AG09309 (cell line): ENCODE results near the gene KRT9.

Experiments used
- DNase-seq: peaks from one replicate; pipeline ENCODE4 v3.0.0-alpha.2; 2010; ENCODE audit warnings: low read depth
- H3K4me3 ChIP-seq: 2 replicates; pipeline ENCODE4 v1.5.1; 2011; ENCODE audit warnings: mild to moderate bottlenecking, low read depth, low read length, moderate library complexity; ENCODE audit not compliant: control insufficient read depth
- TF ChIP-seq, protein P1 (sequence below): IDR thresholded peaks from 2 replicates; pipeline ENCODE4 v1.5.1; 2011; ENCODE audit warnings: mild to moderate bottlenecking, low read depth, low read length, inconsistent platforms; ENCODE audit not compliant: insufficient read depth, control insufficient read depth; ENCODE audit errors: missing control alignments

KRT9 gene

GRCh38 chr17:41594363-41594915 lies 22.6 kb upstream of the KRT9 start:
- no peak overlapping the region for H3K4me3 ChIP-seq
- TF ChIP-seq, protein P1, sequence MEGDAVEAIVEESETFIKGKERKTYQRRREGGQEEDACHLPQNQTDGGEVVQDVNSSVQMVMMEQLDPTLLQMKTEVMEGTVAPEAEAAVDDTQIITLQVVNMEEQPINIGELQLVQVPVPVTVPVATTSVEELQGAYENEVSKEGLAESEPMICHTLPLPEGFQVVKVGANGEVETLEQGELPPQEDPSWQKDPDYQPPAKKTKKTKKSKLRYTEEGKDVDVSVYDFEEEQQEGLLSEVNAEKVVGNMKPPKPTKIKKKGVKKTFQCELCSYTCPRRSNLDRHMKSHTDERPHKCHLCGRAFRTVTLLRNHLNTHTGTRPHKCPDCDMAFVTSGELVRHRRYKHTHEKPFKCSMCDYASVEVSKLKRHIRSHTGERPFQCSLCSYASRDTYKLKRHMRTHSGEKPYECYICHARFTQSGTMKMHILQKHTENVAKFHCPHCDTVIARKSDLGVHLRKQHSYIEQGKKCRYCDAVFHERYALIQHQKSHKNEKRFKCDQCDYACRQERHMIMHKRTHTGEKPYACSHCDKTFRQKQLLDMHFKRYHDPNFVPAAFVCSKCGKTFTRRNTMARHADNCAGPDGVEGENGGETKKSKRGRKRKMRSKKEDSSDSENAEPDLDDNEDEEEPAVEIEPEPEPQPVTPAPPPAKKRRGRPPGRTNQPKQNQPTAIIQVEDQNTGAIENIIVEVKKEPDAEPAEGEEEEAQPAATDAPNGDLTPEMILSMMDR: no peak
- no peak for DNase-seq

DNA sequence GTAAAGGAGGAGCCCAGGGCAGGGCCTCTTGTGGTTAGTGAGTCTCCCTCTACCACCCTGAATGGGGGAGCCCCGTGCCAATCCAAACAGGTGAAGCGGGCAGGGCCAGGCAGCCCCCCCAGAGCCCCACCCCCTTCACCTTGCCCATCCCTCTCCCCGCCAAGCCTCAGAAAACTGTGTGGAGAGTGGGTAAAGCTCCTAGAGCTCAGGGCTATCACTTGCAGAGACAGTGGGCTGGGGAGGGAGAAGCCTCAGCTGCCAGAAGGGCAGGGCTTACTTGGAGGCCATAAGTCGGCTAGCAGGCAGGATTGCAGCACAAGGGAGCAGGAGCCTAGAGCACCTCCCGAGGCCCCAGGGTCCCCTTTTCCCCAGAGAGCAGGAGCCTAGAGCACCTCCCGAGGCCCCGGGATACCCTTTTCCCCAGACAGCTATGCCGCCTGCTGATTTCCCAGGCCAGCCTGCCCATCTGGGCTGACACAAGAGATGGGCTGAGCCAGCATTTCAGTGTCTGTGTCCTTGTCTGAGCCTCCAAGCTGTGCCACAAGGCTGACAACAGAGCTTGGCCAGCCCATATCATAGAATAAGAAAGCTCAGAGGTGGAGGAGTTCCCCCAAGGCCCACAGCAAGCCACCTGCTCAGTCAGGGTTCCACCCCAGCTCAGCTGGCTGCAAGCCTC lies 21.6 kb upstream of the KRT9 start:
- no peak overlapping the region for H3K4me3 ChIP-seq
- DNase-seq: no peak
- TF ChIP-seq, protein P1: no peak

GRCh38 chr17:41592601-41593305 lies 20.9 kb upstream of the KRT9 start:
- H3K4me3 ChIP-seq: no peak overlapping the region
- TF ChIP-seq, protein P1: no peak
- DNase-seq: no peak

- DNase-seq: no peak
- no peak overlapping the region for H3K4me3 ChIP-seq
- TF ChIP-seq, protein P1: no peak
Observed at GRCh38 chr17:41589301-41589700, 17.4 kb upstream of the KRT9 start.

DNA sequence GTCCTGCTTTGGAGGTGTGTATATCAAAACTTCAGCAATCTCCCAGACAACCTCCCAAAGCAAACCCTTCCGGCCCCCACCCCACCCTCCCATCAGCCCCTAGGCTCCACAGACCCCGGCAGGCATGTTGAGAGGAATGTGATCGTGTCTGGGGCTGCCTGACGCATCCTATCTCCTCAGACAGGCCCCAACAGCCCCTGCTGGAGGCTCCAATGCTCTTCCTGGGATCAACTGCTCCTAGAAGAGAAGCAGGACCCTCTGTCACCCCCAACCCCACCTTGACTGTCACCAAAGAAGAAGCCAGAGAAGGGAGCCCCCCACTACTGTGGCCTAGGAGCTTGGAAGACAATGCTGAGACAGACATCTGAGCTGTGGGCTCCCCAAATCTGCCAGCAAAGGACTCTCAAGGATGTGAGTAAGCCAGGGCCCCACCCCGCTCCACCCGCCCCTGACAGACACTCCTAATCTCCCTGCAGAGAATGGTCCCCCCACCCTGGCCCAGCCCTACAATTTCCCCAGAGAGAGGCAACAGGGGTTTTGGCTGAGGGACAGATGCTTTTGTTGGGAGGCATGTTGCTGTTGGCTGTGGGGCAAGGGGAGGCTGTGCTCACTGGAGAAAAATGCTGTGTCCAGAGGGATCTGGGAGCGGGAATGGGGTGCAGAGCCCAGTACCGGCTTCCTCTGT lies 16.4 kb upstream of the KRT9 start:
- no peak for DNase-seq
- TF ChIP-seq, protein P1: no peak
- H3K4me3 ChIP-seq: no peak overlapping the region

GRCh38 chr17:41586863-41587495 lies 15.1 kb upstream of the KRT9 start, which contains the start of gene KRT14:
TSS of gene KRT14 (minus strand) at chr17:41586895. CDS start at chr17:41586834, 61 bp downstream.
- TF ChIP-seq, protein P1: no peak

More at GRCh38 chr17:41586863-41587495, 15.1 kb upstream of the KRT9 start, which contains the start of gene KRT14:
- H3K4me3 ChIP-seq: no peak within 1 kb of the TSS
- DNase-seq: no peak
